HG03025 (cell line): ENCODE measurements around the gene HPS4.

Source experiments
- ATAC-seq: cut with Tn5 transposase; IDR thresholded peaks from one replicate; pipeline ENCODE4 v1.9.1; 2021; ENCODE audit warnings: mild to moderate bottlenecking, moderate library complexity; ENCODE audit not compliant: unreplicated experiment, low FRiP score

Gene HPS4

GRCh38 chr22:26499188-26499703 is 15.7 kb upstream of the HPS4 start:
- no peak for ATAC-seq

GRCh38 chr22:26496456-26496855 is 12.9 kb upstream of the HPS4 start:
- ATAC-seq = no peak

- ATAC-seq = no peak
These were observed 10.9 kb upstream of the HPS4 start for GRCh38 chr22:26494506-26494905.

- ATAC-seq = no peak
These were observed 8.6 kb upstream of the HPS4 start for GRCh38 chr22:26492220-26492619.

- no peak for ATAC-seq
These were observed 6.0 kb upstream of the HPS4 start for GRCh38 chr22:26489447-26490036.

- ATAC-seq = no peak
These were observed 4.4 kb upstream of the HPS4 start for GRCh38 chr22:26487996-26488395.

GRCh38 chr22:26486394-26486793 is 2.8 kb upstream of the HPS4 start:
- no peak for ATAC-seq

- no peak for ATAC-seq
These were observed 2.3 kb upstream of the HPS4 start for GRCh38 chr22:26485806-26486390.

GRCh38 chr22:26485013-26485412 is 1.4 kb upstream of the HPS4 start:
- ATAC-seq = no peak

GRCh38 chr22:26484360-26484706 is 750 bp upstream of the HPS4 start:
- ATAC-seq = no peak

- ATAC-seq = no peak
These were observed 542 bp downstream of the HPS4 start for GRCh38 chr22:26483043-26483438.

- ATAC-seq = no peak
These were observed 1.4 kb downstream of the HPS4 start for GRCh38 chr22:26482161-26482560.

GRCh38 chr22:26481694-26482093 is 1.9 kb downstream of the HPS4 start:
- no peak for ATAC-seq

GRCh38 chr22:26481112-26481693 is 2.4 kb downstream of the HPS4 start:
- ATAC-seq = no peak

GRCh38 chr22:26480611-26480932 is 3.0 kb downstream of the HPS4 start:
- no peak for ATAC-seq

- no peak for ATAC-seq
These were observed 3.6 kb downstream of the HPS4 start for GRCh38 chr22:26479792-26480610.

GRCh38 chr22:26479043-26479791 is 4.4 kb downstream of the HPS4 start:
- ATAC-seq = no peak

- ATAC-seq = no peak
These were observed 6.2 kb downstream of the HPS4 start for GRCh38 chr22:26477341-26477731.

- no peak for ATAC-seq
These were observed 6.8 kb downstream of the HPS4 start for GRCh38 chr22:26476705-26477340.

- no peak for ATAC-seq
These were observed 8.9 kb downstream of the HPS4 start for GRCh38 chr22:26474682-26475081.
